ENCODE data around the gene SELENOF.

Gene SELENOF

DNA sequence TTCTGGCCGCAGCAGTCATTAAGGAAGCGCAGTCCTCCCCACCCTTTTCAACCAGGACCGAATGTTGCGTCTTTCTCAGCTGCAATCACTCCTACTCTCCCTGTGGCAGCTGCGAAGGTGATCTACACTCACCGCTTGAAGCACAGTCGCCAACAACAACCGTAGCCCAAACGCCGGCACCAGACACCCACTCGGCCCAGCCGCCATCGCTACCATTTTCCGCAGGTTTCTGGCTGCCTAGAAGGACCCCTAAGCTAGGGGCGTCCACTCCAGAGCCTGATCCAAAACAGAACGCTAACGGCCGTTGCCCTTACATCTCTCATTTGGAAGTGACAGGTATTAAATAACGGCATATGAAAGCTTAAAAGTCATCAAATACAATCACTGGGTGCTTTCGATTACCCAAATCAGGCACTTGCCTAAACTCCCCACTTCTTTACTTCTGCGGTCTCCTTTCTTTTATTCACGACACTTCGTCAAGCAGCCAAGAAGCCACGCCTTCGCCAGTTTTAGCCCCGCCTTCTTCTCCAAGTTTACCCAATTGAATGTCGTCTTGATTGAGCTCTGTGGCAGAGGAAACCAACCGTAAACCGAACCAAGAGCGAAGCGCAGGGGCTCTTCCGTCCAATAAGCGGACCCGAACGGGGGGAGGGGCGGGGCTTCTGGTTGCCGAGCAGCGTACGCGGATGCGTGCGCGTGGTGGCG, at the start of gene SELENOF:
Gene SELENOF, minus strand, starts transcription at position 231 of the 705 bp plus-strand sequence. Its CDS starts 15 bp downstream, at position 216.
- peak within 1 kb of the TSS; percentile 100 for H3K4me3 ChIP-seq (ENCODE audit: low read depth, low read length)
- peak; percentile 100 for DNase-seq (ENCODE audit: low read depth)
- TF ChIP-seq, protein P1, sequence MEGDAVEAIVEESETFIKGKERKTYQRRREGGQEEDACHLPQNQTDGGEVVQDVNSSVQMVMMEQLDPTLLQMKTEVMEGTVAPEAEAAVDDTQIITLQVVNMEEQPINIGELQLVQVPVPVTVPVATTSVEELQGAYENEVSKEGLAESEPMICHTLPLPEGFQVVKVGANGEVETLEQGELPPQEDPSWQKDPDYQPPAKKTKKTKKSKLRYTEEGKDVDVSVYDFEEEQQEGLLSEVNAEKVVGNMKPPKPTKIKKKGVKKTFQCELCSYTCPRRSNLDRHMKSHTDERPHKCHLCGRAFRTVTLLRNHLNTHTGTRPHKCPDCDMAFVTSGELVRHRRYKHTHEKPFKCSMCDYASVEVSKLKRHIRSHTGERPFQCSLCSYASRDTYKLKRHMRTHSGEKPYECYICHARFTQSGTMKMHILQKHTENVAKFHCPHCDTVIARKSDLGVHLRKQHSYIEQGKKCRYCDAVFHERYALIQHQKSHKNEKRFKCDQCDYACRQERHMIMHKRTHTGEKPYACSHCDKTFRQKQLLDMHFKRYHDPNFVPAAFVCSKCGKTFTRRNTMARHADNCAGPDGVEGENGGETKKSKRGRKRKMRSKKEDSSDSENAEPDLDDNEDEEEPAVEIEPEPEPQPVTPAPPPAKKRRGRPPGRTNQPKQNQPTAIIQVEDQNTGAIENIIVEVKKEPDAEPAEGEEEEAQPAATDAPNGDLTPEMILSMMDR (conservative IDR thresholded peaks at IDR 0.05; ENCODE audit: low read depth, low read length), result no peak

DNA sequence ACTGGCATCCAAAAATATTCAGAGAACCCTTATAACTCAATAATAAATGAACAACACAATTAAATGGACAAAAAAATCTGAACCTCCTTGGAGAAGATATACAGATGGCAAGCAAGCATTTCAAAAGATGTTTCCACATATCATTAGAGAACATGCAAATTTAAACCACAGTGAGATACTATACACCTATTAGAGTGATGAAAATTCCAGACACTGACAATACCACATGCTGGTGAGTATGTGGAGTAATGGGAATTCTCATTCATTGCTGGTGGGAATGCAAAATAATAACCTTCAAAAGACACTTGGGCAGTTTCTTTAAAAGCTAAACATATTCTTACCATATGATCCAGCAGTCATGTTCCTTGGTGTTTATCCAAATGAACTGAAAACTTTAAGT, 46.6 kb upstream of the SELENOF start:
- TF ChIP-seq, protein P1 (conservative IDR thresholded peaks at IDR 0.05; ENCODE audit: low read depth, low read length), result no peak
- H3K4me3 ChIP-seq (ENCODE audit: low read depth, low read length), result no peak overlapping the region
- no peak for DNase-seq (ENCODE audit: low read depth)

DNA sequence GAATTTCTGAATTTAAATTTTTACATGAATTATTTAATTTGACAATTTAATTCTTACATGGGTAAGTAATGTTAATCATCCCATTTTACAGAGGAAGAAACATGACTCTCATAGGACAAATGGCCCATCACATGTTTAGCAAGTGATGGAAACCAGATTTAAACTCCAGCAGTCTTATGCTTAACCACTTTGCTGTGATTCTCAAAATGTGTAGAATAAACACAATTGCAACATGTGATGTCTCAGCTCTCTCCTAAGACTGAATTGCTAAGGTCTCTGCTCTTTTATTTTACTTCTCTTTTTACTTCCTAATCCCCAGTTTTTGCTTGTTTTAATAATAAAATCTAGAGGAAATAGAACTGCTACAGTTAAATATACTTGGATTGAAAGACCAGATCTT, 43.3 kb upstream of the SELENOF start:
- TF ChIP-seq, protein P1 (conservative IDR thresholded peaks at IDR 0.05; ENCODE audit: low read depth, low read length), result no peak
- no peak overlapping the region for H3K4me3 ChIP-seq (ENCODE audit: low read depth, low read length)
- DNase-seq (ENCODE audit: low read depth), result no peak

DNA sequence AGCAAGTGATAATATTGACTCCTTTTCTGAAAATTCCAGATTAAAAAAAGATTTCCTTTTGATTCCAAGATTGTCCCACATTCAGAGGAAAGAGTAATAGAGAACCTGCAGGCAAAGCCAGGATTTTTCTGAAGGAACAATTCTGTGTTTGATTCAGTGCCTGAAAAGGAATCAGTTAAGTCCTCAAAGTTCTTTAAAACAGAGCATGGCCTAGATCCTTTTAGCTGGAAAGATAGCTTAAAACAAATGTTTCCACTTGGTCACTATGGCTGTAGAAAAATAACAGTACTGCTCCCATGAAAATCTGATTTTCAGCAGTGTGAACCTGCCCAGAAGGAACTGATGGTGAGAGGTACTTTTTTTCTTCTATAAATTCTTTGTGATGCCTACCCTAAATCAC, 42.3 kb upstream of the SELENOF start:
- no peak for DNase-seq (ENCODE audit: low read depth)
- no peak overlapping the region for H3K4me3 ChIP-seq (ENCODE audit: low read depth, low read length)
- TF ChIP-seq, protein P1 (conservative IDR thresholded peaks at IDR 0.05; ENCODE audit: low read depth, low read length), result no peak

DNA sequence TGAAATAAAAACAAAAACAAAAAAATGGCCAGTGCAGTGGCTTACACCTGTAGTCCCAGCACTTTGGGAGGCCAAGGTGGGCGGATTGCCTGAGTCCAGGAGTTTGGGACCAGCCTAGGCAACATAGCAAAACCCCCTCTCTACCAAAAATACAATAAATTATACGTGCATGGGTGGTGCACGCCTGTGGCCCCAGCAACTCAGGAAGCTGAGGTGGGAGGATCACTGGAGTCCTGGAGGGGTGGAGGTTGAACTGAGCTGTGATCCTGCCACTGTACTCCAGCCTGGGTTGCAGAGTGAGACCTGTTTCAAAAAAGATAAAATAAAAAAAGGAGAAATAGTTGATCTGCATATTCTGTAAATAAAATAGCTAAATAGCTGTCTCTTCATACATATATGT, 41.8 kb upstream of the SELENOF start:
- TF ChIP-seq, protein P1 (conservative IDR thresholded peaks at IDR 0.05; ENCODE audit: low read depth, low read length), result no peak
- DNase-seq (ENCODE audit: low read depth), result no peak
- H3K4me3 ChIP-seq (ENCODE audit: low read depth, low read length), result no peak overlapping the region

DNA sequence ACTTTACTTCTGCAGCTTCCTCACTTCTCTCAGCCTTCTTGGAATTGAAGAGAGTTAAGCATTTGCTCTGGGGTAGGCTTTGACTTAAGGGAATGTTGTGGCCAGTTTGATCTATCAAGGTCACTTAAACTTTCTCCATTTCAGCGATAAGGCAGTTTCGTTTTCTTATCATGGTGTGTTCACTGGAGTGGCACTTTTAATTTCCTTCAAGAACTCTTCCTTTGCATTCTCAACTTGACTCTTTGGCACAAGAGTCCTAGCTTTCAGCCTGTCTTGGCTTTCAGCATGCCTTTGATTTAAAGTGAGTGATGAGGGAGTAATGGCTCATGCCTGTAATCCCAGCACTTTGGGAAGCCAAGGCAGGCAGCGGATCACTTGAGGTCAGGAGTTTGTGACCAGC, 39.2 kb upstream of the SELENOF start:
- TF ChIP-seq, protein P1 (conservative IDR thresholded peaks at IDR 0.05; ENCODE audit: low read depth, low read length), result no peak
- H3K4me3 ChIP-seq (ENCODE audit: low read depth, low read length), result no peak overlapping the region
- DNase-seq (ENCODE audit: low read depth), result no peak

DNA sequence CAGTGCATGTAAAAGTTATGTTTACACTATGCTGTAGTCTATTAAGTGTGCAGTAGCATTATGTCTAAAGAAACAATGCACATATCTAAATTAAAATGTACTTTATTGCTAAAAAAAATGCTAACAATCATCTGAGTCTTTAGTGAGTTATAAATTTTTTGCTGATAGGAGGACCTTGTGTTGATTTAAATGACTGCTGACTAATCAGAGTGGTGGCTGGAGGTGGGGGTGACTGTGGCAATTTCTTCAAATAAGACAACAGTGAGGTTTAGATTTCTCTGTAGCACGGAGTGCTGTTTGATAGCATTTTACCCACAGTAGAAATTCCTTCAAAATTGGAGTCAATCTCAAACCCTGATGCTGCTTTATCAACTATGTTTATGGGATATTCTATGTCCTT, 37.5 kb upstream of the SELENOF start:
- TF ChIP-seq, protein P1 (conservative IDR thresholded peaks at IDR 0.05; ENCODE audit: low read depth, low read length), result no peak
- H3K4me3 ChIP-seq (ENCODE audit: low read depth, low read length), result no peak overlapping the region
- DNase-seq (ENCODE audit: low read depth), result no peak

Data from choroid plexus epithelial cell (primary cell).